TTC549 (cell line): ENCODE results near the gene RIC1.
"Not testable (repeated sequence)": the region's sequence is repeated elsewhere in the genome, so short reads cannot be mapped to it uniquely, and the experiment has no call there.

ENCODE experiments used
- FAIRE-seq: peaks from 2 replicates; lab custom pipeline; 2012; peaks lifted over from hg19 to GRCh38; lab: Jason Lieb, UNC

RIC1 gene

GRCh38 chr9:5736563-5737346 is 107.8 kb downstream of the RIC1 start:
- FAIRE-seq = no peak

DNA sequence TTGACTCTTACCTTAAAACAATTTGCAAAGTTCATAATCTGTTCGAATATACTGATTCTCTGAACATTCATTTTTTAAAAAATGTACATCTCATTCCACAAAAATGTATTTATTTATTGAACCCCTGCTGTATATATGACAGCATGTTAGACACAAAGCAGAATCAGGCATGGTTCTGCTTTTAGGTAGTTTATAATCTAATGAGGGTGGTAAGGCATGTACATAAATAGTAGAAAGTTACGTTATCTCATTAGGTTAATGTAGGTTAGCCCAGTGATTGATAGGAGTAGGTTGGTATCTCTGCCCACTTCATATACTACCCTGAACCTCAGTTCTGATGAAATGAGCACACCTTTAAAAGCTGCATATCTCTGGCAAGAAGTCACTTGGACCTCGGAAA is 114.2 kb downstream of the RIC1 start:
- FAIRE-seq = no peak

- FAIRE-seq = no peak
Observed at GRCh38 chr9:5748438-5748837, 119.5 kb downstream of the RIC1 start.

GRCh38 chr9:5749306-5749705 is 120.4 kb downstream of the RIC1 start:
- no peak for FAIRE-seq

DNA sequence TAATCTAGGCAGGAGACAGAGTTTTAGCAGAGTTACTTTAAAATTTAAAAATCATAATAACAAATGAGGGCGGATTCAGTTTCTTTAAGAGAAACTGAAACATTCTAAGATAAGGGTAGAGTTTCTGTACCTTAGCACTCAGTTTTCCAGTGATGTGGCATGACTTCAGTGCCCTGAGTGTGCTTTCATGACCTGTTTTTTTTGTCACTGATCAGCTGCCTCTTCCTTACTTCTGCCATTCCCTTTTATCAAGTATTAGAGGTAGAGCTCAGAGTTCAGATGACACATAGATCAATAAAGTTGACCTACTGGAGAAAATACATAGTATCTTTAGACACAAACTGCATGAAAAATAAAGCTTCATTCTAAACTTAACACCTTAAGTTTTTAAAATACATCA is 121.7 kb downstream of the RIC1 start:
- no peak for FAIRE-seq

DNA sequence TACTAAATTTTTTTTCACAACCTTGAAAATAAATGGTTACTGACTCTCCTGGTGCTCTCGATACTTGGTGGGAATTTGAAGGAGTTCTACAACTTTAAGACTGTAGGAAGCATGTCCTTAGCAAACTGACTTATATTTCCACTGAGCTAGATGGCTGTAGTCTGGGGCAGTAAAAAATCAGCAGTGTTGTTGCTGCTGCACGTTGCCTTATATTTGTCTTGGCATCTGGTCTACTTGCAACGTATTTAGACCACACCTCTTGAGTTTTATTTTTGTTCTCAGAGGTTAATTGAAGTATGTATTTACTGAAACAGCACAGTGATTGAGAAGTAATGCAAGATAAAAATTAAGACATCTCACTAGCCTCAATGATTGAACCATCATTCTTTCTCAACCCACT is 127.7 kb downstream of the RIC1 start:
- no peak for FAIRE-seq

DNA sequence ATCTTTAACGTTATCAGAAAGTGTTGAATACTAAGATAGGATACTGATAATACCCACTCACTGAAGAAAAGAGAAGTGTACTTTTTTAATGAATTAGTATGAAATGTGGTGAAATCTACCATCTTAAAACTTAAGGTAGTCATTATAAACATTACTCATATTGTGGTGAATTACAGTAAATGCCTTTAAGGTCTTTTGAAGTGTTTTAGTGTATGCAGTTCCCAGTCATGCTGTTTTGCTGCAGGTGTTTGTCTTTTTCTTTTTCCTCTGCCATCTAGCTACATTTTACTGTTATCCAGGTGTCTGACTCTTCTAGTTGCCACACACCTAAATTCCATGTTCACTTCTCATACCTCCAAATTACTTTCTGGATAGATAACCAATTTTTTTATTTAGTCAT is 131.4 kb downstream of the RIC1 start:
- no peak for FAIRE-seq

DNA sequence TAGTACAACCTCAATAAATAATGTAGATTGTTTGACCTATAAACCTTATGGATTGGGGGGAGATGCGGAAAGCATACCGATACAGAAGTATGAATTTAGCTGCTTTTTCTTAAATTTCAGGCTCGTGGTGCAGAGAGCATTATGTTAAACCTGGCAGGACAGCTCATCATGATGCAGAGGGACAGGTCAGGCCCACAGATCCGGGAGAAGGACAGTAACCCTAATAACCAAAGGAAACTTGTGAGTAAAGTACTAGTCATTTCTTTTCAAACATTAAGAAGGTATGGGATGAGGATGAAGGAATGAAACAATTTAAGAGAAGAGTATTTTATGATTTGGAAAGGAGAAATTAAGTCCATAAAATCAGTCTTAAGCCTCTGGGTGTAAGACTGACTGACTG is 133.5 kb downstream of the RIC1 start:
- no peak for FAIRE-seq

GRCh38 chr9:5764130-5764868 is 135.4 kb downstream of the RIC1 start:
- no peak for FAIRE-seq

DNA sequence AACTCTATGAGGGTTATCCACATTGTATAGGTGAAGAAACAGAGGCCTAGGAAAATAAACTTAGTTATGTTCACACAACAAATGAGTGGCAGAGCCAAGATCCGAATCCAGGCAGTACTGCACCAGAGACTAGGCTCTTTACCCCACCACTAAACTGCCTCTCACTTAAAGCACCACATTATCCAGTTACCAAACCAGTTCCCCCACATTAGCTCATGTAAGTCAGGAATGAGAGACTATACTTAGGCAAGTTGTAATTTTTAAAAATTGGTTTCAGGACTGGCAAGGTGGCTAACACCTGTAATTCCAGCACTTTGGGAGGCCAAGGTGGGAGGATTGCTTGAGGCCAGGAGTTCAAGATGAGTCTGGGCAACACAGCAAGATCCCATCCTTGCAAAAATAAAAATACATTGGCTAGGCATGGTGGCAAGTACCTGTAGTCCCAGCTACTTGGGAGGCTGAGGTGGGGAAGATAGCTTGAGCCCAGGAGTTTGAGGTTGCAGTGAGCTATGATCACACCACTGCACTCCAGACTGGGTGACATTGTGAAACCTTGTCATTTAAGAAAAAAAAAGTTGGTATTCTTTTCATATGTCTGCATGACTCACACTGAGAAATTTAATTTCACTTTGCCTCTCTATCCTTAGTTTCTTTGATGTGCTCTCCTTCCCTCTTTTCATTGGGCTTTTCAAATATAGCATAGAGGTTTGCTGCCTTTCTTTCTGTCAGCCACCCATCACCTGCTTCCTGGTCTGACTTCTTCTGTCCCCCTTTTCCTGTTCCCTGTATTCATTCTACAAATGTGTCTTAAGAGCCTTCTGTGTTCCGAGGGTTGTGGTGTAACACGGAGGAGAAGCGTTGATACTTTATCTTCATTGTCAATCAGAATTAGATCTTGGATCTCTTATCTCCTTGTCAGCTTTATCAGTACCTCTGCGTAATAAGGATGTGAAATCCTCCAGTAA is 139.3 kb downstream of the RIC1 start:
- no peak for FAIRE-seq

DNA sequence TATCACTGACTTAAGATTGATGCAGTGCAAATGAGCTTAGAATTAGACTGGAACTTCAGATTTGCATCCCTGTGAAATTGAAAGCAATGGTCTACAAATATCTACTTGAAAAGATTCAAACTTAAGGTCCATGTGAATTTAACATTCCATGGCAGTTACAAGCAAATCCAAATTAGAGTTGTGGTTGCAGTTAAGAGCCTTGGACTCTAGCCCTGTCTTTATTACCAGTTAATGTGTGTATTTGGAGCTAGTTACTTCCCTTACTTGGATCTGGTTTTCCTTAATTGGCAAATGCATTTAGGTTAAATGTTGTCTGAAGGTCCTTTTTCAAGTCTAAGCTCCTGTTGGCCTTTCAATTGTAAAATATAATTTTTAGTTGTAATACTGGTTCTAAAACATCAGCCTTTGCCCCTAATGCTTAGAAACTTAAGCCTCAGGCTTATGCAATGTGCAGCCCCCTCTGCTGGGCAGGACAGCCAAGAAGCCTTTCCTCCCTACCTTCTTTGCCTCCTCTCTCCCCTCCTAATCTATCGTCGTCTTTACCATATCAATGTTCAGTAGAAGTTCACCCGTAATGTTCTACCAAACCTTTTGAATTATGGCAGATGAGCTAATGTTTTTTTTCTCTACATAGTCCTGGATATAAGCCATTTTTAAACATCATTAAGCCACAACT is 144.6 kb downstream of the RIC1 start:
- no peak for FAIRE-seq

GRCh38 chr9:5778805-5779204 is 149.9 kb downstream of the RIC1 start:
- no peak for FAIRE-seq

GRCh38 chr9:5779705-5780218 is 150.9 kb downstream of the RIC1 start:
- FAIRE-seq = not testable (repeated sequence)

DNA sequence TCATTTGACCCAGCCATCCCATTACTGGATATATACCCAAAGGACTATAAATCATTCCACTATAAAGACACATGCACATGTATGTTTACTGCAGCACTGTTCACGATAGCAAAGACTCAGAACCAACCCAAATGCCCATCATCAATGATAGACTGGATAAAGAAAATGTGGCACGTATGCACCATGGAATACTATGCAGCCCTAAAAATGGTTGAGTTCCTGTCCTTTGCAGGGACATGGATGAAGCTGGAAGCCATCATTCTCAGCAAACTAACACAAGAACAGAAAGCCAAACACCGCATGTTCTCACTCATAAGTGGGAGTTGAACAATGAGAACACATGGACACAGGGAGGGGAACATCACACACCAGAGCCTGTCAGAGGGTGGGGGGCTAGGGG is 154.5 kb downstream of the RIC1 start:
- FAIRE-seq = not testable (repeated sequence)

DNA sequence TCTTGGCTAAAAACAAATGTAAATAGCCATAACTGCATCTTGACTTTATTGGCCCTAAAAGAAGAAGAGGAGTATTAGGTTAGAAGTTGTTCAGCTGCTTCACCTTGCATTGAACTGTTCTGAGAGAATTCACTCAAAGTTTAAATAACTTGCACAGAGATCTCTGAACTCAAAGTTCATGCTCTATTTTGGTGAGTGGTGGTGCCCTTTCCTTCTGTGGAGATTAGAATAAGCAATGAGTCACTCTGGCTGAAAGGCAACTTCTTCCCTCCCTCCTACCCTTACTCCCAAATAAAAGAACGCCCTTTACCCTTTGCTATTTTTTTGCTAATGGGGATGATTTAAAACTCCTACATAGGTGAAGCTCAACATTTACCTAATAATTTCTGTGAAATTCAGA is 155.1 kb downstream of the RIC1 start:
- no peak for FAIRE-seq

GRCh38 chr9:5784526-5785315 is 155.8 kb downstream of the RIC1 start:
- FAIRE-seq = no peak

- no peak for FAIRE-seq
Observed at GRCh38 chr9:5786370-5787127, 157.6 kb downstream of the RIC1 start.

DNA sequence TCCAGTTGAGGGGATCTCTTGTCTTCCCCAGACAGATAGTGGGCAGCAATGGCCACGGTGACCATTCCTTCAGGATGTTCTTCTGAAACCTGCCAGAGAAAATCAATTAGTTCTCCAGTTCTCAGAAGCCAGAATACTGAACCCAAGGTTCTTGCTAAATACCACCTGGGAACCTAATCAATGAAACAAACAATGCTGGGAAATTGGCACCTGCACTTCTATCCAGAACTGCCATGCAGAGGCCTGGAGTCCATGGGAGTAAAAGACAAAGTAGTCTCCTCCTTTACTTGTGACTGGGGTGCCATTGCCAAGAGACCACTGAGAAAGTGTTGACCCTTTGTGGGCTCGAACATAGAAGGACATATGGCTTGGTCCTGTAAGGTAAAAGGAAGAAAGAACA is 158.3 kb downstream of the RIC1 start:
- FAIRE-seq = no peak

GRCh38 chr9:5787759-5788302 is 158.9 kb downstream of the RIC1 start:
- FAIRE-seq = no peak

- no peak for FAIRE-seq
Observed at GRCh38 chr9:5789489-5789888, 160.6 kb downstream of the RIC1 start.
